HEK293T (cell line): Measurements from ENCODE around the gene EXOSC7.

Experiments
- CTCF ChIA-PET: fragments of 350-600 bp; formaldehyde crosslinking; extraction: SDS; loops from one replicate; lab custom pipeline; 2021; ENCODE audit warnings: antibody characterized with exemption, inconsistent platforms; lab: Yijun Ruan, JAX
- POLR2A ChIA-PET: fragments of 350-600 bp; formaldehyde crosslinking; extraction: SDS; loops from one replicate; lab custom pipeline; 2020; ENCODE audit warnings: antibody characterized with exemption, inconsistent platforms; lab: Yijun Ruan, JAX
- DNase-seq: peaks from one replicate; pipeline ENCODE4 v3.0.0; 2012; ENCODE audit warnings: mixed read lengths; ENCODE audit errors: extremely low spot score
- ARNT ChIP-seq: fragments of 450-650 bp; IDR thresholded peaks from 2 replicates; pipeline ENCODE4 v1.6.1; 2017; ENCODE audit warnings: mild to moderate bottlenecking
- BHLHE40 ChIP-seq: fragments of 450-650 bp; IDR thresholded peaks from 2 replicates; pipeline ENCODE4 v1.6.1; 2016; ENCODE audit warnings: mild to moderate bottlenecking, moderate library complexity, borderline replicate concordance
- CTBP1 ChIP-seq: fragments of 450-650 bp; IDR thresholded peaks from 2 replicates; pipeline ENCODE4 v1.6.1; 2016; ENCODE audit warnings: borderline replicate concordance
- ELF4 ChIP-seq: fragments of 450-650 bp; IDR thresholded peaks from 2 replicates; pipeline ENCODE4 v1.6.1; 2017; ENCODE audit warnings: antibody characterized with exemption
- FOXA1 ChIP-seq: fragments of 450-650 bp; IDR thresholded peaks from 2 replicates; pipeline ENCODE4 v1.6.1; 2016; ENCODE audit warnings: mild to moderate bottlenecking
- FOXK2 ChIP-seq: fragments of 450-650 bp; IDR thresholded peaks from 2 replicates; pipeline ENCODE4 v1.6.1; 2016; ENCODE audit warnings: mild to moderate bottlenecking
- FOXM1 ChIP-seq: fragments of 450-650 bp; IDR thresholded peaks from 2 replicates; pipeline ENCODE4 v1.6.1; 2017; ENCODE audit warnings: mild to moderate bottlenecking, borderline replicate concordance
- HDGF ChIP-seq: fragments of 450-650 bp; IDR thresholded peaks from 2 replicates; pipeline ENCODE4 v1.6.1; 2017; ENCODE audit warnings: antibody characterized with exemption, borderline replicate concordance
- L3MBTL2 ChIP-seq: fragments of 450-650 bp; conservative IDR thresholded peaks from 2 replicates; pipeline ENCODE4 v1.6.1; 2016; ENCODE audit warnings: mild to moderate bottlenecking
- LEF1 ChIP-seq: fragments of 450-650 bp; IDR thresholded peaks from 2 replicates; pipeline ENCODE4 v1.6.1; 2017; ENCODE audit warnings: mild to moderate bottlenecking, borderline replicate concordance
- NFRKB ChIP-seq: fragments of 450-650 bp; IDR thresholded peaks from 2 replicates; pipeline ENCODE4 v1.6.1; 2016; ENCODE audit warnings: mild to moderate bottlenecking, moderate library complexity
- PKNOX1 ChIP-seq: fragments of 450-650 bp; IDR thresholded peaks from 2 replicates; pipeline ENCODE4 v1.6.1; 2016
- SP1 ChIP-seq: fragments of 450-650 bp; IDR thresholded peaks from 2 replicates; pipeline ENCODE4 v1.6.1; 2017
- SUZ12 ChIP-seq: fragments of 450-650 bp; IDR thresholded peaks from 2 replicates; pipeline ENCODE4 v1.6.1; 2016; ENCODE audit warnings: mild to moderate bottlenecking
- TARDBP ChIP-seq: fragments of 450-650 bp; IDR thresholded peaks from 2 replicates; pipeline ENCODE4 v1.6.1; 2016
- ZNF384 ChIP-seq: fragments of 450-650 bp; IDR thresholded peaks from 2 replicates; pipeline ENCODE4 v1.6.1; 2016

EXOSC7 gene

GRCh38 chr3:44950275-44950734 is 25.7 kb upstream of the EXOSC7 start:
- TF ChIP-seq TARDBP (no peak), FOXK2 (no peak)
- DNase-seq: no peak
- ChIA-PET CTCF (no interaction called here), POLR2A (no interaction called here)

GRCh38 chr3:44952689-44953088 is 23.4 kb upstream of the EXOSC7 start:
- TF ChIP-seq TARDBP: no peak
- TF ChIP-seq ZNF384: no peak
- no peak for TF ChIP-seq FOXM1
- no peak for TF ChIP-seq L3MBTL2
- no peak for TF ChIP-seq SP1
- no peak for TF ChIP-seq ARNT
- no peak for TF ChIP-seq FOXK2
- TF ChIP-seq CTBP1: no peak
- TF ChIP-seq SUZ12: no peak
- no peak for TF ChIP-seq LEF1
- no peak for TF ChIP-seq PKNOX1
- no peak for TF ChIP-seq NFRKB
- TF ChIP-seq ELF4: no peak
- TF ChIP-seq BHLHE40: no peak
- no peak for TF ChIP-seq FOXA1
- TF ChIP-seq HDGF: no peak
- POLR2A ChIA-PET: no interaction called here
- no peak for DNase-seq
- CTCF ChIA-PET: no interaction called here

- POLR2A ChIA-PET: no interaction called here
- CTCF ChIA-PET: no interaction called here
- TF ChIP-seq FOXM1: no peak
- no peak for DNase-seq
Measured at GRCh38 chr3:44954304-44954703, 21.7 kb upstream of the EXOSC7 start.

GRCh38 chr3:44954962-44955361 is 21.1 kb upstream of the EXOSC7 start:
- CTCF ChIA-PET: no interaction called here
- no peak for TF ChIP-seq FOXA1
- no peak for TF ChIP-seq NFRKB
- no peak for TF ChIP-seq PKNOX1
- TF ChIP-seq ELF4: no peak
- no peak for TF ChIP-seq LEF1
- TF ChIP-seq FOXM1: no peak
- no peak for TF ChIP-seq L3MBTL2
- DNase-seq: no peak
- POLR2A ChIA-PET: no interaction called here

- POLR2A ChIA-PET: no interaction called here
- CTCF ChIA-PET: no interaction called here
- no peak for DNase-seq
- no peak for TF ChIP-seq BHLHE40
- no peak for TF ChIP-seq FOXM1
- no peak for TF ChIP-seq L3MBTL2
- TF ChIP-seq FOXA1: no peak
- no peak for TF ChIP-seq ZNF384
- no peak for TF ChIP-seq FOXK2
- TF ChIP-seq LEF1: no peak
- TF ChIP-seq ARNT: no peak
- TF ChIP-seq SP1: no peak
- no peak for TF ChIP-seq TARDBP
- no peak for TF ChIP-seq HDGF
- no peak for TF ChIP-seq PKNOX1
- no peak for TF ChIP-seq ELF4
- TF ChIP-seq CTBP1: no peak
- TF ChIP-seq NFRKB: no peak
- no peak for TF ChIP-seq SUZ12
Measured at GRCh38 chr3:44955917-44956316, 20.1 kb upstream of the EXOSC7 start.

GRCh38 chr3:44957986-44958385 is 18.1 kb upstream of the EXOSC7 start:
- TF ChIP-seq BHLHE40 (no peak), ARNT (no peak), HDGF (no peak), L3MBTL2 (no peak), ELF4 (no peak), FOXA1 (no peak), ZNF384 (no peak)
- ChIA-PET CTCF (no interaction called here), POLR2A (no interaction called here)
- DNase-seq: no peak

- no peak for DNase-seq
- POLR2A ChIA-PET: no interaction called here
- TF ChIP-seq LEF1 (no peak), HDGF (no peak), ARNT (no peak), ELF4 (no peak), ZNF384 (no peak), TARDBP (no peak), SP1 (no peak), SUZ12 (no peak), FOXK2 (no peak), L3MBTL2 (no peak), CTBP1 (no peak)
- CTCF ChIA-PET: no interaction called here
Measured at GRCh38 chr3:44958386-44958785, 17.7 kb upstream of the EXOSC7 start.
